HL-60/S4 treated with phorbol 12-myristate 13-acetate at 8.2 ng/mL for 4 days and 3 days (cell line): ENCODE data around the gene IRGM.

Source experiments
- in situ Hi-C: fragments of 300-500 bp; cut with MboI; formaldehyde crosslinking; loops from 2 replicates; pipeline ENCODE4 v1.15.0; 2022; ENCODE audit warnings: low sequenced_read_pairs

Gene IRGM

GRCh38 chr5:150895431-150896428 is 49.4 kb downstream of the IRGM start:
- in situ Hi-C loops: loop anchor here (25.0 kb wide), 1 partner anchor 92 kb away; no protein-coding TSS in a partner anchor
